ENCODE data around the gene FIZ1. TPM values are rescaled to one million over a fixed set of nuclear protein-coding genes. Genes with fewer than 3 reads are reported as not detected.

Gene FIZ1
- total RNA-seq, 1 donor, result 4.3 TPM

GRCh38 chr19:55619286-55619685 lies 20.0 kb upstream of the FIZ1 start:
- TF ChIP-seq, protein P1, sequence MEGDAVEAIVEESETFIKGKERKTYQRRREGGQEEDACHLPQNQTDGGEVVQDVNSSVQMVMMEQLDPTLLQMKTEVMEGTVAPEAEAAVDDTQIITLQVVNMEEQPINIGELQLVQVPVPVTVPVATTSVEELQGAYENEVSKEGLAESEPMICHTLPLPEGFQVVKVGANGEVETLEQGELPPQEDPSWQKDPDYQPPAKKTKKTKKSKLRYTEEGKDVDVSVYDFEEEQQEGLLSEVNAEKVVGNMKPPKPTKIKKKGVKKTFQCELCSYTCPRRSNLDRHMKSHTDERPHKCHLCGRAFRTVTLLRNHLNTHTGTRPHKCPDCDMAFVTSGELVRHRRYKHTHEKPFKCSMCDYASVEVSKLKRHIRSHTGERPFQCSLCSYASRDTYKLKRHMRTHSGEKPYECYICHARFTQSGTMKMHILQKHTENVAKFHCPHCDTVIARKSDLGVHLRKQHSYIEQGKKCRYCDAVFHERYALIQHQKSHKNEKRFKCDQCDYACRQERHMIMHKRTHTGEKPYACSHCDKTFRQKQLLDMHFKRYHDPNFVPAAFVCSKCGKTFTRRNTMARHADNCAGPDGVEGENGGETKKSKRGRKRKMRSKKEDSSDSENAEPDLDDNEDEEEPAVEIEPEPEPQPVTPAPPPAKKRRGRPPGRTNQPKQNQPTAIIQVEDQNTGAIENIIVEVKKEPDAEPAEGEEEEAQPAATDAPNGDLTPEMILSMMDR (IDR thresholded peaks at IDR 0.05; ENCODE audit: insufficient read depth, low read depth, low read length), result no peak
- H3K4me3 ChIP-seq (ENCODE audit: low read depth, low read length), result no peak overlapping the region
- DNase-seq (ENCODE audit: low read depth), result peak; percentile 74

GRCh38 chr19:55618426-55618825 lies 19.1 kb upstream of the FIZ1 start:
- DNase-seq (ENCODE audit: low read depth), result no peak
- TF ChIP-seq, protein P1 (IDR thresholded peaks at IDR 0.05; ENCODE audit: insufficient read depth, low read depth, low read length), result no peak
- no peak overlapping the region for H3K4me3 ChIP-seq (ENCODE audit: low read depth, low read length)

- TF ChIP-seq, protein P1 (IDR thresholded peaks at IDR 0.05; ENCODE audit: insufficient read depth, low read depth, low read length), result no peak
- no peak for DNase-seq (ENCODE audit: low read depth)
- H3K4me3 ChIP-seq (ENCODE audit: low read depth, low read length), result no peak overlapping the region
Measured at GRCh38 chr19:55617426-55617825, 18.1 kb upstream of the FIZ1 start.

GRCh38 chr19:55616395-55616875 lies 17.1 kb upstream of the FIZ1 start:
- H3K4me3 ChIP-seq (ENCODE audit: low read depth, low read length), result no peak overlapping the region
- TF ChIP-seq, protein P1 (IDR thresholded peaks at IDR 0.05; ENCODE audit: insufficient read depth, low read depth, low read length), result no peak
- DNase-seq (ENCODE audit: low read depth), result no peak

DNA sequence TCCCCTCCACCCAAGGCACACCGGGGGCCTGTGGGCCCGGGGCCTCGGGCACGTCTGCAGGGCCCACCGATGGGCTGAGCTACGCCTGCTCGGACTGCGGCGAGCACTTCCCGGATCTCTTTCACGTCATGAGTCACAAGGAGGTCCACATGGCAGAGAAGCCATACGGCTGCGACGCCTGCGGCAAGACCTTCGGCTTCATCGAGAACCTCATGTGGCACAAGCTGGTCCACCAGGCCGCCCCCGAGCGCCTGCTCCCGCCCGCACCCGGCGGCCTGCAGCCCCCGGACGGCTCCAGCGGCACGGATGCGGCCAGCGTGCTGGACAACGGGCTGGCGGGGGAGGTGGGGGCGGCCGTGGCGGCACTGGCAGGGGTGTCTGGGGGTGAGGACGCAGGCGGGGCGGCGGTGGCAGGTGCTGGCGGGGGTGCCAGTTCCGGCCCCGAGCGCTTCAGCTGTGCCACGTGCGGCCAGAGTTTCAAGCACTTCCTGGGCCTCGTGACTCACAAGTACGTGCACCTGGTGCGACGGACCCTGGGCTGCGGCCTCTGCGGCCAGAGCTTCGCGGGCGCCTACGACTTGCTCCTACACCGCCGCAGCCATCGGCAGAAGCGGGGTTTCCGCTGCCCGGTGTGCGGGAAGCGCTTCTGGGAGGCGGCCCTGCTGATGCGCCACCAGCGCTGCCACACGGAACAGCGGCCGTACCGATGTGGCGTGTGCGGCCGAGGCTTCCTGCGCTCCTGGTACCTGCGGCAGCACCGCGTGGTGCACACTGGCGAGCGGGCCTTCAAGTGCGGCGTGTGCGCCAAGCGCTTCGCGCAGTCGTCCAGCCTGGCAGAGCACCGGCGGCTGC lies 16.5 kb upstream of the FIZ1 start:
- no peak for DNase-seq (ENCODE audit: low read depth)
- TF ChIP-seq, protein P1 (IDR thresholded peaks at IDR 0.05; ENCODE audit: insufficient read depth, low read depth, low read length), result no peak
- no peak overlapping the region for H3K4me3 ChIP-seq (ENCODE audit: low read depth, low read length)

DNA sequence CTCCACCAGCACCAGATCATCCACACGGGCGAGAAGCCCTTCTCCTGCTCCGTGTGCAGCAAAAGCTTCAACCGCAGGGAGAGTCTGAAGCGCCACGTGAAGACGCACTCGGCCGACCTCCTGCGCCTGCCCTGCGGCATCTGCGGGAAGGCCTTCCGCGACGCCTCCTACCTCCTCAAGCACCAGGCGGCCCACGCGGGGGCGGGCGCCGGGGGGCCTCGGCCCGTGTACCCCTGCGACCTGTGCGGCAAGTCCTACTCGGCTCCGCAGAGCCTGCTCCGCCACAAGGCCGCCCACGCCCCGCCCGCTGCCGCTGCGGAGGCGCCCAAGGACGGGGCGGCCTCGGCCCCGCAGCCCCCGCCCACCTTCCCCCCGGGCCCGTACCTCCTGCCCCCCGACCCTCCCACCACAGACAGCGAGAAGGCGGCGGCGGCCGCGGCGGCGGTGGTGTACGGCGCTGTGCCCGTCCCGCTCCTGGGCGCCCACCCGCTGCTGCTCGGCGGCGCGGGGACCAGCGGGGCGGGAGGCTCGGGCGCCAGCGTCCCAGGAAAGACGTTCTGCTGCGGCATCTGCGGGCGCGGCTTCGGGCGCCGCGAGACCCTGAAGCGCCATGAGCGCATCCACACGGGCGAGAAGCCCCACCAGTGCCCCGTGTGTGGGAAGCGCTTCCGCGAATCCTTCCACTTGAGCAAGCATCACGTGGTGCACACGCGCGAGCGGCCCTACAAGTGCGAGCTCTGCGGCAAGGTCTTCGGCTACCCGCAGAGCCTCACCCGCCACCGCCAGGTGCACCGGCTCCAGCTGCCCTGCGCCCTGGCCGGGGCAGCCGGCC lies 15.6 kb upstream of the FIZ1 start:
- no peak for DNase-seq (ENCODE audit: low read depth)
- TF ChIP-seq, protein P1 (IDR thresholded peaks at IDR 0.05; ENCODE audit: insufficient read depth, low read depth, low read length), result no peak
- H3K4me3 ChIP-seq (ENCODE audit: low read depth, low read length), result no peak overlapping the region

All from fibroblast of villous mesenchyme (primary cell).